Mammary epithelial cell (primary cell): Measurements from ENCODE around the gene EMP1.

ENCODE experiments used
- CTCF ChIP-seq, 2 donors: IDR thresholded peaks in 1 of 2; conservative IDR thresholded peaks in 1 of 2; 2 replicates each; pipeline ENCODE4 v1.5.1; 2011 to 2012; ENCODE audit warnings: inconsistent platforms in 2 of 2, low read length in 2 of 2, mild to moderate bottlenecking in 2 of 2, control low read depth in 1 of 2, low read depth in 1 of 2; ENCODE audit not compliant: insufficient read depth in 1 of 2; ENCODE audit errors: extremely low read depth in 1 of 2
- EZH2 ChIP-seq: IDR thresholded peaks from 2 replicates; pipeline ENCODE4 v1.6.1; 2012; ENCODE audit warnings: low read length, inconsistent platforms, borderline replicate concordance

GRCh38 chr12:13204428-13204827 is 7.9 kb downstream of the EMP1 start:
- TF ChIP-seq EZH2 = no peak
- no peak for TF ChIP-seq CTCF (conservative IDR thresholded peaks at IDR 0.05 in 1 of 2, IDR thresholded peaks at IDR 0.05 in 1 of 2; ENCODE audit: extremely low read depth in 1 of 2, insufficient read depth in 1 of 2, low read depth in 1 of 2, low read length in 2 of 2)
